NCI-H2171 treated with DMSO at 0.1 percent for 48 hours (cell line): ENCODE data around the gene FOXP1.

Experiments used
- DNase-seq: peaks from one replicate; lab custom pipeline; 2025; lab: John Stamatoyannopoulos, UW

FOXP1 gene

GRCh38 chr3:71583566-71584393, at the start of gene FOXP1:
Gene FOXP1, minus strand, starts transcription at chr3:71583728. Its CDS starts 385,347 bp downstream, at chr3:71198381.
- DNase-seq: peak; percentile 68

GRCh38 chr3:71629711-71630110, 46.2 kb upstream of the FOXP1 start:
- no peak for DNase-seq

DNA sequence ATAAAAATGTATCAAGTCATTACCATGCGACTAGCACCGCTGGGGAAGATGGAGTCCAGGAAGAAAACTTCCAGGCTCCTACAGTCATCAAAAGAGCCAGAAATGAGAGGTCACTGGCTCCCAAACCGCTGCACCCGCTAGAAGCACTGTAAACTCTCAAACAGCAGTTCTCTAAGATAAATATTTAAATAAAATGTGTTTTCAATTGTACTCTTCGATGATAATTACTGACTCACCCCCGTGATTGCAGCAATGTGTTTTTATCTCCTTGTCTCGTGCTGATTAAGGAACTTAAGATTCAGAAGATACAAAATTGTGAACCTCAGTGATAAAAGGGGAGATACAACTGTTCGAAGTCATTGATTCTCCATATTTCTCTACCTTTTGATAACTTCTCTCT, 45.8 kb upstream of the FOXP1 start:
- DNase-seq: no peak

GRCh38 chr3:71628522-71628921, 45.0 kb upstream of the FOXP1 start:
- DNase-seq: no peak

DNA sequence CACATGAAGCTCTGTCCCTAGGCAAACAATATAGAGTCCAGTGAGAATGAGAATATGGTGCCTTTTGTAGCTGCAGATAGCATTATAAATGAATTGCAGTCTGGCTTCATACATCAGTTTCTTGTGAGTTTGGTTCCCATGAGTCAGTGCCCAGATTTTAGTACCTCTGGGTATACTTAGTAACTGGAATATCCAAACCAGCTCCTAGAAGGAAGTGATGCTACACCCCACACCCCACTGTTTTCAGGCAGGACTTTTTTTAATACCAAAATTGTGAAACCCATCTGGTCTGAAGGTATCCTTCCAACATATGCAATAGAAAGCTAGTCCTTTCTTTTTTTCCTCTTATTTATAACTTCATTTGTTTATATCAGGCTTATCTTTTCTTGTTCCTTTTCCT, 42.1 kb upstream of the FOXP1 start:
- no peak for DNase-seq

- DNase-seq: peak; percentile 66
Observed at GRCh38 chr3:71621825-71622537, 38.5 kb upstream of the FOXP1 start.

GRCh38 chr3:71618538-71618937, 35.0 kb upstream of the FOXP1 start:
- DNase-seq: no peak

DNA sequence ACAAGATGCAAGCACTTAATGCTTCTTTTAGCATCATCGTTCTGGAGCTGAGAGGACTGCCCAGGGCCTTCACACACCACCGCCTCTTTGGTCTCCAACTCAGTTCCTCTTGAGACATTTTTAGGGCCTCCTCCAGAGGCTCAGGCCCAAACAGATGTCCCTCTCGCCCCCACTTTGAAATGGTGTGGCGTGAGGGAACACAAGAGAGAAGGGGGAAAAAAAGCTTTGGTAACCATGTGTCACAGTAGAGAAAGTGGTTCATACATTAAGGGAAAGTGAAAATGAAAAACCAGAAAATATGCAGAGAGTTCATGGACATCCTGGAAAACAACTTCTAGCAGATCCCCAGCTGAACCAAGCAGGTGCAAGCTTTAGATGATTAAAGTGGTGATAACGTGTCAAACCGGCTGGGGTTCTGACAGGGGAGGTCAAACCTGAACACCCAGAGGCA, 33.1 kb upstream of the FOXP1 start:
- DNase-seq: no peak

DNA sequence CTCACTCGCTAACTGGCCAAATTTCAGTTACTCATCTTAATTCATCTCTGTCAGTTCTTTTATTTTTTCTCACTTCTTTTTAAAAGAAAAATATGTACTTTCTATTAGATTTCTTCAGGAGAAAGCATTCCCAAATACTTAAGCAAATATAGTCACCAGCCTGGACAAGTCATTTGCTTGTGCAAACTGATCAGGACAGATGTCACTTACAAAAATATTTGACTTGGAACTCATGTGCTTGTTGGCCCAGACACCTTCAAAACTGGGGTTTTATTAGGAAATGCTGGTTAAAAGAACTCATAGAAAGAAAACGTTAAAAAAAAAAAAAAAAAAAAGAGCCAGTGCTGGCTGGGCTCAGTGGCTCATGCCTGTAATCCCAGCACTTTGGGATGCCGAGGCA, 31.3 kb upstream of the FOXP1 start:
- DNase-seq: no peak

GRCh38 chr3:71614426-71614825, 30.9 kb upstream of the FOXP1 start:
- DNase-seq: no peak

GRCh38 chr3:71611099-71611498, 27.6 kb upstream of the FOXP1 start:
- no peak for DNase-seq

- DNase-seq: no peak
Observed at GRCh38 chr3:71607364-71607763, 23.8 kb upstream of the FOXP1 start.

DNA sequence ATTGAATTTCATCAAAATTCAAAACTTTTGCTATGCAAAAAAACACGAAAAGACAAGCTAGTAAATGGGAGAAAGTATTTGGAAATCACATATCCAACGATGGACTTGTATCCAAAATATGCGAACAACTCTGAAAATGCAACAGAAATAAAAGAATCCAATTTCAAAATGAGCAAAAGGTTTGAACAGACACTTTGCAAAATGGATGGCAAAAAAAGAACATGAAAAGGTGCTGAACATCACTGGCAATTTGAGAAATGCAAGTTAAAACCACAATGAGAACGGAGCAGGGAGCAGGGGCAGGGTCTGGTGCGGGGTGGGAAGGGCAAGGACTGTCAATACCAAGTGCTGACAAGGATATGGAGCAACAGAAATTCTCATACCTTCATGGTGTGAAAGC, 23.1 kb upstream of the FOXP1 start:
- no peak for DNase-seq

DNA sequence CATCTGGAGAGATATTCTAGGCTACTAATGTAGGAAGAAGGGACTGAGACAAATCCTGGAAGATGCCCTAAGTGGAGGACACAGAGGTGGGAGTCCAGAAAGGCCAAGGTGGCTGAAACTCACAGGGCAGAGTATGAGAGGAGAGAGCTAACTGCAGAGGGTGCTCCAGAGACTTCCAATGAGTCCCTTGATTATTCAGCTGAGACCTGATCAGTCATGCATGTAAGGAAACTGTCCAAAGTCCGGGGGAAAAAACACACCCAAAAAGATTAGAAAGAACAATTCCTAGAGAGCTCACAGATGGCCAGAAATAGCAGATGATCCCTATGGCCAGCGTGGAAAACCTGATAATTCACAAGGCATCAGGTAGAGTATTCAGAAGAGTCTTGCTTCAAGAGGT, 18.7 kb upstream of the FOXP1 start:
- no peak for DNase-seq

DNA sequence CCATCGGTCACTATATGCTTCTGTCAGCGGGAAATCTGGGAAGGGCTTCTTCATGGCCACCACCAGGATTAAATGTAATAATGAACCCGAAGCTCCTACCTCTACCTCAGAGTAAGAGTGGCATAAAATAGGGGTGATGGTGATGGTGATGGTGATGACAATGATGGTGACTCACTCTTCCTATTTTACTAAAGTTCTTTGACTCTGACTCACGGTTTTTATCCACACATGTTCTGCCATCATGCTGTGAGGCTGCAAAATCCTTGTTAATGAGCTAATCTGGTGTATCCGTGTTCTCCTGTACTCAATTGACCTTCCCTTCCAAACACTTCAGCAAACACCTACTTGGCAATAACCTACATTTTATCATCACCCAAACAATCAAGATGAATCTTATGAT, 18.3 kb upstream of the FOXP1 start:
- DNase-seq: no peak

GRCh38 chr3:71600646-71601288, 17.2 kb upstream of the FOXP1 start:
- no peak for DNase-seq

DNA sequence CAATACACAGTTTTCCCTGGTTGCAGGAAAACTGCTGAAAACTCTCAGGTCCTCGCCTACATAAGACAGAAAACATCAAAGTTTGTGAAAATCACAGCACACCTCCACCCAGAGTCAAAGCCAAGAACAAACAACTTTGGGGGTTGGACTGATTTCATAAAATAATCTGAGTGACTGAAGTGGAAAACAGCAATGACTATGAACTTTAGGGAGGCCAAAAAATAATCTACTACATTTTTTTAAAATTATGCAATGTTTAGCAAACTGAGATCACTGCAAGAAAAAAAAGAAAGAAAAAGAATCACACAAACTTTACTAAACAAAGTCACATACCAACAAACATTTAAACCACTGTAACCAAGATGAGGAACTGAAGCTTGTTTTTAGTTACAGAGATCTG, 15.9 kb upstream of the FOXP1 start:
- DNase-seq: no peak

- DNase-seq: no peak
Observed at GRCh38 chr3:71598292-71598691, 14.8 kb upstream of the FOXP1 start.

DNA sequence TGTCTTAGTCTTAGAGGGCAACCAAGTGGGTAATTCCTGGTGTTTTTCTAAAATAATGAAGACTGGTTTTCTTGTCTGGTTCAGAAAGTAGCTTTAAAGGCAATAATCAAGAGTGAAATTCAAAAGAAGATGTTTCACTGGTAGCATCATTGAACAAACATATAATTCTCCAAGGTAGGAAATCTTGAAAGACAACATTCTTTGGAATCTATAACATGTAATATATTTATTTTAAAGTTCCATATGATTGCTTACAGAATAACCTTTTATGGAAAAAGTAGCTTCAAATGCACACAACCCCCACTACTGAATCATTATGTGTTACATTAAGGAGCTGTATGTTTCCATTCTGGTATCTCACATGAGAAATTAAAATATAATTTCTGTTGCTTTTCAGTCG, 13.8 kb upstream of the FOXP1 start:
- DNase-seq: no peak

GRCh38 chr3:71593106-71593505, 9.6 kb upstream of the FOXP1 start:
- DNase-seq: no peak

GRCh38 chr3:71591101-71591500, 7.6 kb upstream of the FOXP1 start:
- no peak for DNase-seq

- DNase-seq: no peak
Observed at GRCh38 chr3:71589132-71589531, 5.6 kb upstream of the FOXP1 start.

DNA sequence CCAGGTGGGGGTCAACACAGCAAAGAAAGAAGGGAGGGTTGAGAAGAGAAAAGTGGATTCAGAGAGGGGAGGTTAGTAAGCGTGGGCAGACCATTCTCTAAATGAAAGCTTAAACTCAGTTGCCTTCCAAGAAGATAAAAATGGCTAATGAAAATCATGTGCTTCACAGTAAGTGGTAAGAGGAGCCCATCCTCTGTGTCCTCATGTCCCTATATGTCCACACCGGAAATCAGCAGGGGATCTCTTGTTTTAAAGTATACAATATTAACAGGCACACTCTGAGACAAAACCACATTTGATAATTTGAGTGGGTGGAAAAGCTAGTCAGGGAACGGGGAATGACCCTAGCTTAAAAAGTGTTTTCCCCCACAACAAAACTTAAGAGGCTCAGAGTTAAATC, 4.4 kb upstream of the FOXP1 start:
- no peak for DNase-seq
